ENCODE data around the gene MEF2D.

The MEF2D gene

GRCh38 chr1:156499194-156499841, 1.3 kb downstream of the MEF2D start:
- DNase-seq: no peak

- no peak for DNase-seq
Observed at GRCh38 chr1:156498432-156499193, 2.0 kb downstream of the MEF2D start.

- no peak for DNase-seq
Observed at GRCh38 chr1:156497743-156498431, 2.7 kb downstream of the MEF2D start.

- no peak for DNase-seq
Observed at GRCh38 chr1:156497078-156497742, 3.4 kb downstream of the MEF2D start.

- no peak for DNase-seq
Observed at GRCh38 chr1:156496211-156496761, 4.3 kb downstream of the MEF2D start.

GRCh38 chr1:156495401-156496140, 5.0 kb downstream of the MEF2D start:
- DNase-seq: no peak

- DNase-seq: no peak
Observed at GRCh38 chr1:156494309-156494895, 6.2 kb downstream of the MEF2D start.

GRCh38 chr1:156493742-156494141, 6.8 kb downstream of the MEF2D start:
- DNase-seq: no peak

- DNase-seq: no peak
Observed at GRCh38 chr1:156493154-156493631, 7.4 kb downstream of the MEF2D start.

- DNase-seq: no peak
Observed at GRCh38 chr1:156492591-156493080, 7.9 kb downstream of the MEF2D start.

GRCh38 chr1:156492013-156492590, 8.5 kb downstream of the MEF2D start:
- DNase-seq: no peak

- no peak for DNase-seq
Observed at GRCh38 chr1:156491151-156491949, 9.2 kb downstream of the MEF2D start.

- no peak for DNase-seq
Observed at GRCh38 chr1:156490401-156491032, 10.1 kb downstream of the MEF2D start.

GRCh38 chr1:156489935-156490293, 10.7 kb downstream of the MEF2D start:
- DNase-seq: no peak

GRCh38 chr1:156489166-156489934, 11.2 kb downstream of the MEF2D start:
- peak; percentile 48 for DNase-seq

- DNase-seq: peak; percentile 42
Observed at GRCh38 chr1:156488566-156489165, 11.9 kb downstream of the MEF2D start.

- peak; percentile 33 for DNase-seq
Observed at GRCh38 chr1:156487862-156488261, 12.7 kb downstream of the MEF2D start.

Data from CD4-positive, alpha-beta T cell treated with Interleukin-21 for 1 hour (primary cell).